GM18867 (cell line): ENCODE results near the gene ZP3.
"Not testable (repeated sequence)": the region's sequence is repeated elsewhere in the genome, so short reads cannot be mapped to it uniquely, and the experiment has no call there.

Source experiments
- ATAC-seq: cut with Tn5 transposase; IDR thresholded peaks from one replicate; pipeline ENCODE4 v1.9.1; 2021; ENCODE audit warnings: mild to moderate bottlenecking, moderate library complexity; ENCODE audit not compliant: unreplicated experiment

Gene ZP3

GRCh38 chr7:76403780-76404494 is 20.8 kb upstream of the ZP3 start:
- ATAC-seq = no peak

- no peak for ATAC-seq
Measured at GRCh38 chr7:76405738-76406137, 19.0 kb upstream of the ZP3 start.

GRCh38 chr7:76407718-76408117 is 17.0 kb upstream of the ZP3 start:
- no peak for ATAC-seq

GRCh38 chr7:76408121-76408560 is 16.6 kb upstream of the ZP3 start:
- ATAC-seq = no peak

GRCh38 chr7:76409537-76409936 is 15.2 kb upstream of the ZP3 start, which contains the start of gene SSC4D:
TSS of gene SSC4D (minus strand) at chr7:76409697. CDS start at chr7:76404439, 5,258 bp downstream.
- no peak for ATAC-seq

GRCh38 chr7:76411626-76412025 is 13.1 kb upstream of the ZP3 start:
- ATAC-seq = no peak

GRCh38 chr7:76412249-76412648 is 12.5 kb upstream of the ZP3 start:
- ATAC-seq = no peak

GRCh38 chr7:76417654-76418310 is 7.0 kb upstream of the ZP3 start:
- ATAC-seq = not testable (repeated sequence)

GRCh38 chr7:76421097-76421496 is 3.7 kb upstream of the ZP3 start:
- ATAC-seq = not testable (repeated sequence)

- ATAC-seq = no peak
Measured at GRCh38 chr7:76423666-76424412, 911 bp upstream of the ZP3 start.

GRCh38 chr7:76425156-76425555 is 406 bp downstream of the ZP3 start:
- no peak for ATAC-seq

GRCh38 chr7:76425558-76425957 is 808 bp downstream of the ZP3 start:
- ATAC-seq = not testable (repeated sequence)

GRCh38 chr7:76426246-76426645 is 1.5 kb downstream of the ZP3 start:
- no peak for ATAC-seq

GRCh38 chr7:76427635-76428034 is 2.9 kb downstream of the ZP3 start:
- no peak for ATAC-seq

GRCh38 chr7:76428149-76428823 is 3.5 kb downstream of the ZP3 start:
- no peak for ATAC-seq

GRCh38 chr7:76428868-76429805 is 4.4 kb downstream of the ZP3 start:
- no peak for ATAC-seq

GRCh38 chr7:76430211-76430610 is 5.5 kb downstream of the ZP3 start:
- ATAC-seq = no peak

GRCh38 chr7:76430836-76431235 is 6.1 kb downstream of the ZP3 start:
- ATAC-seq = no peak

- peak; percentile 77 for ATAC-seq
Measured at GRCh38 chr7:76437873-76438272, 13.1 kb downstream of the ZP3 start.
